Esophagus squamous epithelium (tissue), 5 donors: ENCODE measurements around the gene MED15. TPM values are rescaled to one million over a fixed set of nuclear protein-coding genes. Genes with fewer than 3 reads are reported as not detected.

Experiments used
- DNase-seq: peaks from one replicate; lab custom pipeline; 2025; lab: John Stamatoyannopoulos, UW
- H3K27ac ChIP-seq, 4 donors: fragments of 200-600 bp; sonication (generic); one replicate each; pipeline ENCODE4 v1.5.1; 2016 to 2019; ENCODE audit warnings: mild to moderate bottlenecking in 1 of 4
- H3K27me3 ChIP-seq, 4 donors: fragments of 200-600 bp; sonication (generic); 1 replicate in 3 of 4; 2 replicates in 1 of 4; pipeline versions ENCODE4 v1.5.1 to v1.6.0; 2017 to 2021; ENCODE audit warnings: antibody characterized with exemption in 1 of 4
- H3K36me3 ChIP-seq, 3 donors: fragments of 200-600 bp; sonication (generic); one replicate each; pipeline ENCODE4 v1.5.1; 2016 to 2019
- H3K4me1 ChIP-seq, 3 donors: fragments of 200-600 bp; sonication (generic); one replicate each; pipeline ENCODE4 v1.5.1; 2017 to 2019
- H3K4me3 ChIP-seq, 4 donors: fragments of 200-600 bp; sonication (generic); 1 replicate in 3 of 4; 2 replicates in 1 of 4; pipeline ENCODE4 v1.5.1; 2016 to 2019; ENCODE audit warnings: mild to moderate bottlenecking in 2 of 4, moderate library complexity in 1 of 4
- H3K9me3 ChIP-seq, 3 donors: fragments of 200-600 bp; sonication (generic); one replicate each; pipeline ENCODE4 v1.5.1; 2016 to 2019
- POLR2A ChIP-seq, 4 donors: fragments of 450-650 bp; IDR thresholded peaks; one replicate each; pipeline ENCODE4 v1.6.1; 2017; ENCODE audit warnings: antibody characterized with exemption in 4 of 4, mild to moderate bottlenecking in 4 of 4, moderate library complexity in 3 of 4
- WGBS, 2 donors: methylation state at CpG; one replicate each; pipeline ENCODE4 v1.1.5; 2018; 5-methylcytosine and 5-hydroxymethylcytosine counted together
- intact Hi-C: fragments of 100-400 bp; cut with DNase I; formaldehyde crosslinking; loops from one replicate; pipeline ENCODE4 v1.15.0; 2022
- total RNA-seq, 4 donors: library from RNA; depleted of rRNA; stranded (reverse); fragments of >200 nt; gene quantifications; one replicate each; pipeline ENCODE4 v1.1.0, GENCODE V29; 2016
- TF ChIP-seq, protein P1 (sequence below), 6 experiments: fragments of 450-650 bp in 4 of 6; fragments of 200-600 bp in 2 of 6; sonication (generic) in 2 of 6; IDR thresholded peaks; one replicate each; pipeline ENCODE4 v1.5.1; 2016 to 2019; ENCODE audit warnings: antibody characterized with exemption in 6 of 6, mild to moderate bottlenecking in 4 of 6, moderate library complexity in 4 of 6
- donor health status: DM: yes; HTN: yes; CAD: no.

The MED15 gene
- total RNA-seq, 4 donors from 2014 or later: 31.6 to 51.4 (median 46.1) TPM

DNA sequence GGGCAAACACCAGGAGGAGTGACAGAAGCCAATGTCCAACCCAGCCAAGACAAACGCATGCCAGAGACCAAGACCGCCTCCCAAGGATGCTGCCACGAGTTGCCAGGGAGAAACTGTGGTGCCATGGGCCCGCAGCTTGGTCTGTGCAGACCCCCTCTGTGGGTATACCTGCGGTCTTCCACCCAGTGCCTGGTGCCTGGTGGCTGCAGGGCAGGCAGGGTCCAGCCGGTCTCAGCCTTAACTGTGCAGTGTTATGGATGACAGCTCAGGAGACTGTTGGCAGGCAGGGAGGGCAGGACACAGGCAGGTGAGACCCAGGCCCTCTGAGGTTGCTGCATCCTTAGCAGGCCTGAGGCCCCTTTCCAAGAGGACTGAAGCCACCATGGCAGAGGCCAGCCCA is 97.9 kb downstream of the MED15 start:
- Histone ChIP-seq H3K27ac (no peak overlapping the region), H3K4me1 (peaks cover 6 to 25% (median 10%) of the 10 kb centered on the region in 3 donors), H3K36me3 (no peaks in the 10 kb centered on the region), H3K4me3 (no peak overlapping the region), H3K9me3 (no peaks in the 10 kb centered on the region), H3K27me3 (peaks cover 0 to 8% (median 0%) of the 10 kb centered on the region in 4 donors)
- TF ChIP-seq, protein P1, sequence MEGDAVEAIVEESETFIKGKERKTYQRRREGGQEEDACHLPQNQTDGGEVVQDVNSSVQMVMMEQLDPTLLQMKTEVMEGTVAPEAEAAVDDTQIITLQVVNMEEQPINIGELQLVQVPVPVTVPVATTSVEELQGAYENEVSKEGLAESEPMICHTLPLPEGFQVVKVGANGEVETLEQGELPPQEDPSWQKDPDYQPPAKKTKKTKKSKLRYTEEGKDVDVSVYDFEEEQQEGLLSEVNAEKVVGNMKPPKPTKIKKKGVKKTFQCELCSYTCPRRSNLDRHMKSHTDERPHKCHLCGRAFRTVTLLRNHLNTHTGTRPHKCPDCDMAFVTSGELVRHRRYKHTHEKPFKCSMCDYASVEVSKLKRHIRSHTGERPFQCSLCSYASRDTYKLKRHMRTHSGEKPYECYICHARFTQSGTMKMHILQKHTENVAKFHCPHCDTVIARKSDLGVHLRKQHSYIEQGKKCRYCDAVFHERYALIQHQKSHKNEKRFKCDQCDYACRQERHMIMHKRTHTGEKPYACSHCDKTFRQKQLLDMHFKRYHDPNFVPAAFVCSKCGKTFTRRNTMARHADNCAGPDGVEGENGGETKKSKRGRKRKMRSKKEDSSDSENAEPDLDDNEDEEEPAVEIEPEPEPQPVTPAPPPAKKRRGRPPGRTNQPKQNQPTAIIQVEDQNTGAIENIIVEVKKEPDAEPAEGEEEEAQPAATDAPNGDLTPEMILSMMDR (IDR thresholded peaks at IDR 0.05): no peak
- no peak for TF ChIP-seq POLR2A (IDR thresholded peaks at IDR 0.05)
- no peak for DNase-seq
- intact Hi-C loops: no loop called here
- 96% methylated on average over 5 of the region's 6 CpGs; no CpG with 5 or more reads in 1 of the 2 donors for WGBS, 2 donors

- intact Hi-C loops: no loop called here
- DNase-seq: no peak
- Histone ChIP-seq H3K4me1 (peaks cover 6 to 28% (median 10%) of the 10 kb centered on the region in 3 donors), H3K9me3 (no peaks in the 10 kb centered on the region), H3K27ac (peak overlapping the region in 1 of 4 donors; percentile 2), H3K27me3 (peaks cover 0 to 8% (median 0%) of the 10 kb centered on the region in 4 donors), H3K36me3 (no peaks in the 10 kb centered on the region), H3K4me3 (peak overlapping the region in 1 of 4 donors; percentile 8)
- TF ChIP-seq POLR2A (IDR thresholded peaks at IDR 0.05): peak in 1 of 4 donors; percentile 23
- TF ChIP-seq, protein P1 (IDR thresholded peaks at IDR 0.05): peak in 5 of 6 experiments; percentile 62 to 91 (median 83)
- 17% methylated on average over 1 to 2 of the region's 13 CpGs for WGBS, 2 donors
Observed at GRCh38 chr22:20606041-20606783, 98.8 kb downstream of the MED15 start.

GRCh38 chr22:20606784-20607128 is 99.3 kb downstream of the MED15 start:
- peaks cover 0 to 8% (median 0%) of the 10 kb centered on the region in 4 donors for H3K27me3 ChIP-seq
- H3K27ac ChIP-seq: peak overlapping the region in 1 of 4 donors; percentile 2
- WGBS, 2 donors: 69 to 100% methylated on average over 1 to 5 of the region's 9 CpGs
- no peak for DNase-seq
- H3K9me3 ChIP-seq: no peaks in the 10 kb centered on the region
- peaks cover 6 to 28% (median 10%) of the 10 kb centered on the region in 3 donors for H3K4me1 ChIP-seq
- intact Hi-C loops: no loop called here
- peak overlapping the region in 1 of 4 donors; percentile 8 for H3K4me3 ChIP-seq
- no peaks in the 10 kb centered on the region for H3K36me3 ChIP-seq
- no peak for TF ChIP-seq POLR2A (IDR thresholded peaks at IDR 0.05)
- TF ChIP-seq, protein P1 (IDR thresholded peaks at IDR 0.05): no peak

- 57 to 90% methylated on average over 9 to 14 of the region's 31 CpGs for WGBS, 2 donors
Observed at GRCh38 chr22:20607157-20607907, 99.9 kb downstream of the MED15 start.

More at GRCh38 chr22:20607157-20607907, 99.9 kb downstream of the MED15 start:
- Histone ChIP-seq H3K9me3 (no peaks in the 10 kb centered on the region), H3K27ac (no peak overlapping the region), H3K27me3 (peaks cover 0 to 8% (median 0%) of the 10 kb centered on the region in 4 donors), H3K4me3 (no peak overlapping the region), H3K4me1 (peaks cover 6 to 28% (median 10%) of the 10 kb centered on the region in 3 donors), H3K36me3 (no peaks in the 10 kb centered on the region)
- intact Hi-C loops: no loop called here
- no peak for TF ChIP-seq POLR2A (IDR thresholded peaks at IDR 0.05)
- TF ChIP-seq, protein P1 (IDR thresholded peaks at IDR 0.05): no peak
- no peak for DNase-seq
